SH-SY5Y (cell line): Measurements from ENCODE around the gene DHRS9.

Source experiments
- GATA2 ChIP-seq: IDR thresholded peaks from 2 replicates; pipeline ENCODE4 v1.6.1; 2011; ENCODE audit warnings: mild to moderate bottlenecking, low read depth, low read length
- GATA3 ChIP-seq: IDR thresholded peaks from 2 replicates; pipeline ENCODE4 v1.6.1; 2011; ENCODE audit warnings: low read depth, mild to moderate bottlenecking, low read length, moderate library complexity

DNA sequence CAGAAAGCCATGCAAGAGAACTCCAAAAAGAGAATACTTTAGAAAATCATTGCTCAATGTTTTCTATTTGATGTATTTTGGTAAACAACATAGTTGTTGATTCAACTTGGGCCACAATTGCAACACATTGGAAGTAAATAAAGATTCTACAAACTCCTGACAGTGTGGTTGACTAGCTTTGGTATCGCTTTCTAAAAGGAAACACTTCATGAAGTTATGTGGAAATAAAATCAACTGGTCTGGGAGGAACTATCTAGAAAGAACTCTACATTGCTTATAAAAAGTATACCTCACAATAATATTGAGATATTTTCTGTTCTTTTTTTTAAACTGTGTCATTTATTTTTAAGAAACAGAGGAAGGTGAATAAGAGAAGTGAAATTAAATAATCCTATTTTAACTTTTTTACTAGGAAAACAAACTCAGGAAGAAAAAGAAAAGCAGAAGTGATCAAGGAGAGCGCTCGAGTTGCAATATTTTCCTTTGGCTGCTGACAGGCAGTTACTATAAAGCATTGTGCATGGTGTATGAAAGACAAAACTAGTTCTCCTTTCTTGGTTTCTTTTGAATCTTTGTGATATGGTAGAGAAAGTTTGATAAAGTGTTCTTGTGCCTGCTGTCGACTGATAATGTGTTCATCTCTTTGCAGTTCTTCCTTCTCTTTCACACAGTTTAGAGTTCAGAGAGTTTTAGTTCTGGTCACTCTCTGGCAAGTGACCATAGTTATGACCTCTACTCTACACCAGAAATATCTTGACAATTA, 3.0 kb downstream of the DHRS9 start:
- TF ChIP-seq GATA2 = no peak
- TF ChIP-seq GATA3 = no peak
